HG03108 (cell line): Measurements from ENCODE around the gene POU3F3.

Experiments used
- ATAC-seq: cut with Tn5 transposase; IDR thresholded peaks from one replicate; pipeline ENCODE4 v1.9.1; 2021; ENCODE audit warnings: moderate library complexity; ENCODE audit not compliant: unreplicated experiment

POU3F3 gene

DNA sequence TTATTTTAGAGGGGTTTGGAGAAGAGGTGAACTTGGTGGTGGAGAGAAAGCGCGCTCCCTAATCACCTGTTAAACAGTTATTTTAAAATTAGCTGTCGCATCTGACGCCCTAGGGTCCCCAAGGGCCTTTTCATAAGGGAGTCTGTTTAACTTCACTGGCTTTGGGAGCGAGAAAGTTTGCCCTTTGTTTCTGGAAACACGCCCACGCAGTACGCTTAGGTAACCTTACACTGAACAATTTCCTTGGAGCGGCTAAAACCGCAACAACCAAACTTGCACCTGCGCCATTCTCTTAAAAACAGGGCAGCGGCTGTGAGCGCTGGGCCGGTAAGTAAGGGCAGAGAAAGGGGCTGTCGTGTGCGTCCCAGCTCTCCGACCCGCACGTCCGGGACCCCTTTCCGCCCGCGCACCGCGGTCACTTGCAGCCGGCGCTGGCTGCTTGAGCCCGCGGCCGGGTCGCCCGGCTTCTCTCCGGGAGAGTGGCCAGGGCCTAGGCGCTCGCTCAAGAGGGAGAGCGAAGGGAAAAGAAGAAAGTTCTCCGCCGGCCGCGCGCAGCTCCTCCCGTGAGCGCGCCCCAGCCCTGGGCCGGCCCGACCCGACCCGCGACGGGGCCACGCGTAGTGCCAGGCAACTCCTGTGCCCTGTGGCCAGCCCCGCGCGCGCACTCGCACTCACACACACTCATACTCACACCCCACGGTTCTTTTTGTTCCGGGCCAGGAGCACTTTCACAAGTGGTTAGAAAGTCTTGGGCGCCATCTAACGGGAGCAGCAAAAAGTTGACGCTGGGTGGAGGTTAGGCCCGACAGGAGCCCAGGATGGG, 19.2 kb downstream of the POU3F3 start:
- ATAC-seq, result peak; percentile 85

DNA sequence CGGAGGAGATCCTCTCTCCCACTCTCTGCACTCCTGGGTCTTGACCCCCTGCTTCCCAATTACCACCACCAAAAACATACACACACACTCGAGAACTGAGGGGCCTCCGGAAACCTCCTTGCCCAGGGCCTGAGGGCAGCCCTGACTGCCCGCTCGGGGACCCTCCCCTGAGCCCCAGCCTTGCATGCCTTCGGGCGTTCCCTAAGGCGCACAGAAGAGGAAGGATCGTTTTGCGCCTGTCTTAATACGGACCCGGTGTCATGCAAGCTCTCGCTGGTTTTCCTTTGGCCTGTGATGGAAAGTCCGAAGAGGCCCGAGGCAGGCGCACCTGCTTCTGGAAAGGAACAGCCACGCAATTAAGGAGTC, 19.8 kb downstream of the POU3F3 start:
- ATAC-seq, result no peak

GRCh38 chr2:104874230-104874629, 20.3 kb downstream of the POU3F3 start:
- ATAC-seq, result no peak

DNA sequence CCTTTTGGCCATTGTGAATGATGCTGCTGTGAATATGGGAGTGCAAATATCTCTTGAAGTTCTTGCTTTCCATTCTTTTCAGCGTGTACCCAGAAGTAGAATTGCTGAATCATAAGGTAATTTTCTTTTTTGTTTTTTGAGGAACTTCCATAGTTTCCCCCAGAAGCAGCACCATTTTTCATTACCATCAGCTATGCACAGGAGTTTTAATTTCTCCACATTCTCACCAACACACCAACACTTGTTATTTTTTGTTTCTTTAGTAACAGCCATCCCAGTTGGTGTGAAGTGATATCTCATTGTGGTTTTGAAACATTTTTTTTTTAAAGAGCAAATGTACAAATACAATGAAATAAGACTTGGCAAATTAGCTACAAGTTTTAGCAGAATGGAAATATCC, 21.3 kb downstream of the POU3F3 start:
- no peak for ATAC-seq

GRCh38 chr2:104876606-104877570, 23.0 kb downstream of the POU3F3 start:
- ATAC-seq, result no peak

DNA sequence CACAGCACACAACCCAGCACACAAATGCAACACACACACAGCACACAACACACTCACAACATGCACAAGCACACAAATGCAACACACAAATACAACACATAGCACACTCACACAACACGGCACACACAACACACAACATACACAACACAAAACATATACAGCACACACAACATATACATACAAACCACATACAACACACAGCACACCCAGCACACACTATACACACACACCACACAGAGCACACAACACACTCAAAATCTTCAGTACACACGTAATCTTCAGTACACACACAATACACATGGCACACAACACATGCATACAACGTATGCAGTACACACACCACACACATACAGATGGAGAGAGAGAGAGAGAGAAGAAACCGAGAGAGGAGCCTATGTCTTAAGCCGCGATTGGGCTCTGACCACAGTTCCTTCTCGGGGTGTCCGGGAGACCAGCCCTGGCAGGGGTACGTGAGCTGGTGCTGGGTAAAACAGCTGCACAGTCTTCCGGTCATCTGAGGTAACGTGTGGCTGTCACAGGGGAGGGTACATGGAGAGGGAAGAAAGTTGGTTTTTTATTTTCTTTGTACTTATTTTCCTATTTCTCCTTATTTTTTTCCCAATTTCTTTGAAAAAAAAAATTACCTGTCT, 25.1 kb downstream of the POU3F3 start:
- ATAC-seq, result no peak

DNA sequence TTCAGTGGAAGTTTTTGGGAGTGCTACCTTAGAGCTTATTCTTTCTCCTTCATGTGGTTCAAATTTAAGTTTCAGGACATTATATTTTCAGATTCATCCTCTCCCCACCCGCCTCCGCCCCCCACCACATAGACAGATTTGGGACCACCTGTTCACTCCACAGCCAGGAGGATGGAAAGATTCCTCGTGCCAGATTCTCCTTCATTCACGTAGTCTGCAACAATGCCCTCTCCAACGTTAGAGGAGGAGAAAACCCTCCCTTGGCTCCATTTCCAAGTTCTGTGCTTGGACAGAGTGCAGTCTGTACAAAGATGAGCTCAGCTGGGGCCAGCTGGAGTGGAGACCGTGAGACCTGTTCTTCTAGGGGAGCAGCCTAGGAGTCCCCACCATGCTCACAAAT, 26.2 kb downstream of the POU3F3 start:
- no peak for ATAC-seq

DNA sequence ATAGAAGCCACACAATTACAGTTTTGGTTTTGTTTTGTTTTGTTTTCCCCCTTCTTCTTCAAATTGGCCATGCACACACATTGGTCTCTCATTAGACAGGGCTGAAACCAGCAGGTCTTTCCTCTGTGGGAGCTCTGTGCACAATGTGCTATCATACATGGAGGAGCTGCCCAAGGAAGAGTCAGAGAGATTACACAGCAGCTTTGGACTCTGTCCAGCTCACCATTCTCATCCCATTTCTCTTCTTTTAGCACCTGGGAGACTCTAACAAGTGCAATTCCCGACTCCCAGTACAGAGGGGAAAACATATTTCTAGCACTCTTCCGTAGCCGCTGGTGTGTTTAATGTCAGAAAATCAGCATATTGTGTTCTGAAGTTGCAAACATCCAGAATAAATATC, 29.4 kb downstream of the POU3F3 start:
- no peak for ATAC-seq

DNA sequence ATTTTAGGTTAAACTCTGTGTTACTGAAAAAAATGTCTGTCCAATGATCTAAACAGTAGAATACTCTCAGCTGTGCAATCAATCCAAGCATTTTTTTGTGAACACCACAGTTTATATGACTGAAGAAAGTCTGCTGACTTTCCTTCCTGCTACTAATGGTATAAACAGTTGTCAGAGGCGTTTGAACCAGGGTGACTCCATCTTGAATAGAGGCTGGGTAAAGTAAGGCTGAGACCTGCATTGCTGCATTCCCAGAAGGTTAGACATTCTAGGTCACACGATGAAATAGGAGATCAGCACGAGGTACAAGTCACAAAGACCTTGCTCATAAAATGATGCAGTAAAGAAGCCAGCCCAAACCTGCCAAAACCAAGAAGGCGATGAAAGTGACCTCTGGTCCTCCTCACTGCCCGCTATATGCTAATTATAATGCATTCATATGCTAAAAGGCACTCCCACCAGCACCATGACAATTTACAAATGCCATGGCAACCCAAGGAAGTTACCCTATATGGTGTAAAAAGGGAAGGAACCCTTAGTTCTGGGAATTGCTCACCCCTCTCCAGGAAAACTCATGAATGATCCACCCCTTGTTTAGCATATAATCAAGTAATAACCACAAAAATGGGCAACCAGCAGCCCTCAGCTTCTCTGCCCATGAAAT, 31.3 kb downstream of the POU3F3 start:
- no peak for ATAC-seq

GRCh38 chr2:104887676-104888075, 33.8 kb downstream of the POU3F3 start:
- ATAC-seq, result no peak

DNA sequence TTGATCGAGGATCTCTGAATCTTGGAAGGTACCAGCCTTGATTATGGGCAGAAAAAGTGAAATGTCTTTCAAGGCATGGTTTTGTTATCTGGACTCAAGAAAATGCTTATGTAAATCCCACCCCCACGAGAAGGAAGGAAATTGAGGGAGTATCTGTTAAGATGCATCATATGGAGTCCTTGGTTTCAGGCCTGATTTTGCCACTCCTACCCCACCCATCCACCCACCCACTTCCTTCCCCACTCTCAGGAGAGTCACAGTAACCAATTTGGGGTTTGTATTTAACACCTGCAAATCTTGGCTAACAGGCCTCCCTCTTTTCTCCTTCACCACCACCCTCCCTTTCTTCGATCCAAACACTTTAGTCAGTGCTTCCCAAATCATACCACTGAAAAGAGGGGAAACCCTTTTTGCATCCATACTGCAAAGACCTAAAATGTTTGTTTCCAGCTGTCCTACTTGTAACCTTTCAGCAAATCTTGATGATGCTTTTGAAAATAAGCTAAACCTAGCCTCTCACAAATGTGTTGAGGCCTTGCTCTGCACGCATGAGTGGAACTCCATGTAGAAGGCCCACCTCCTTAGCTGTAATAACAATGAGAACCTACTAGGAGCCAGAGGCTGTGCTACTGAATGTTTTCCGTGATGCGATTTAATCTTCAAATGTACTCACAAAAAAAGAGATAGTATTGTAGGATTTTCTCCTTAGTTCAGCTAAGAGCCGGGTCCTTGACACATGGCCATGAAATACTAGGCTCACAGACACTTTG, 34.8 kb downstream of the POU3F3 start:
- no peak for ATAC-seq

GRCh38 chr2:104889291-104889959, 35.5 kb downstream of the POU3F3 start:
- no peak for ATAC-seq

- no peak for ATAC-seq
Measured at GRCh38 chr2:104889960-104890684, 36.2 kb downstream of the POU3F3 start.

- ATAC-seq, result no peak
Measured at GRCh38 chr2:104890685-104891069, 36.8 kb downstream of the POU3F3 start.

DNA sequence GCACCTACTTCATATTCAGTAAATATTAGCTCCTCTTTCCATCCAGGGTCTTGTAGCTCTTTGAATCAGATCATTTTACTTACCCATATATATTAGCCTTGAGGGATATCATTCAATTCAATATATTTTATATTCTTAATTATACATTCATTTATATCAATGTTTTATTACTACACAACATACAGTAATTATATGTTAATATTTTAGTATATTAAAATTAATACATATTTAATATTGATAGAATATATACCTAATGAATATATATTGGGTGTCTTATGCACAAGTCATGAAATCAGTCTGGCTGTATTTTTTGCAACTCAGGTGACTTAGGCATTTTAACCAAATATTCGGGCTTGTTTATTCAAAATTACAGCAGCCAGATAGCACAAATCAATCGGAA, 37.2 kb downstream of the POU3F3 start:
- ATAC-seq, result no peak

DNA sequence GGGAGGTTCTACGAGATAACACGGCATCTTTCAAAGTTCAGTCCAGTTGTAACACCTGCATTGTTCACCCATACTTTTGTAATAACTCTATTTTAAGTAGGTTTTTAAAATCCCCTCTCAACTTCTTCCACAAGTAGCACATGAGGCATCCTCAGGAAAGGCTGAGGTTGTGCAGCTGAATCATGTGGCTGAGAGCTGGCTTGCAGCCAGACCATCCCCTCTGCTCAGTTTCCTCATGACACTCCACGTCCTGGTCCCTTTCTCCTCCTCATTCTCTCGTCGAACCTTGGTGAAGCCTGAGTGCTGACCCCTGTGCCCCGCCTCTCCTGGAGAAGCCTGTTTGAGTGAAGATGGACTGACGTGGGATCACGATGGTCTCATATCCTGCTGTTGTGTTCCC, 42.5 kb downstream of the POU3F3 start:
- no peak for ATAC-seq

- ATAC-seq, result no peak
Measured at GRCh38 chr2:104897515-104898184, 43.7 kb downstream of the POU3F3 start.

- no peak for ATAC-seq
Measured at GRCh38 chr2:104900608-104901007, 46.7 kb downstream of the POU3F3 start.
